Right forelimb (tissue), 1 donor: ENCODE data around the gene PPP1R15A.
"Not testable (repeated sequence)": the region's sequence is repeated elsewhere in the genome, so short reads cannot be mapped to it uniquely, and the experiment has no call there.

Source experiments
- DNase-seq: peaks from one replicate; pipeline ENCODE4 v3.0.0-alpha.2; 2018

PPP1R15A gene

GRCh38 chr19:48918071-48918470 lies 45.9 kb downstream of the PPP1R15A start:
- no peak for DNase-seq

DNA sequence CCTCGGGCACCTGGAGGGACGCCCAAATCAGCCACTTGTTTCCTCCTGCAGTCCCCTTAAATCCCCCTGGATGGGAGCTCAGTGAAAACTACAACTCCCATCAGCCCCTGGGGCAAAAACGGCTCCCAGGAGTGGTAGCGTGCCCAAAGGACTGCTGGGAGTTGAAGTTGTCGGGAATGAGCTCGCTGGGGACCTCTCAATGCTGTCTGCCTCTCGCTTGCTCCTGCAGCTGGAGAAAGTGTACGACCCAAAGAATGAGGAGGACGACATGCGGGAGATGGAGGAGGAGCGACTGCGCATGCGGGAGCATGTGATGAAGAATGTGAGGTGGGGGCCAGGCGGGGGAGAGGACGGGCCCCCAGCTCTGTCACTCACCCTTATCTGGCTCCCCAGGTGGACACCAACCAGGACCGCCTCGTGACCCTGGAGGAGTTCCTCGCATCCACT lies 46.6 kb downstream of the PPP1R15A start:
- DNase-seq: no peak

DNA sequence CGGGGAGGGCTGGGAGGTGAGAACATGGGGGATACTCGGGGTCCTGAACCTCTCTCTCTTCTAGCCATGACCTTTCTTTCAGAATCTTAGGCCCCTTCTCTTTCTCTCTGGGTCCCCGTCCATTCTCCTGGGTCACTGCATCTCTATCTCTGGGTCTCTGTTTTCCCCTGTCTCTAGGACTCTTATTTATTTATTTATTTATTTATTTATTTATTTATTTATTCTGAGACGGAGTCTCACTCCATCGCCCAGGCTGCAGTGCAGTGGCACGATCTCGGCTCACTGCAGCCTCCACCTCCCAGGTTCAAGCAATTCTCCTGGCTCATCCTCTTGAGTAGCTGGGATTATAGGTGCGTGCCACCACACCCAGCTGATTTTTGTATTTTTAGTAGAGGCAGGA lies 47.0 kb downstream of the PPP1R15A start:
- DNase-seq: not testable (repeated sequence)

- no peak for DNase-seq
Observed at GRCh38 chr19:48920949-48921348, 48.7 kb downstream of the PPP1R15A start.

DNA sequence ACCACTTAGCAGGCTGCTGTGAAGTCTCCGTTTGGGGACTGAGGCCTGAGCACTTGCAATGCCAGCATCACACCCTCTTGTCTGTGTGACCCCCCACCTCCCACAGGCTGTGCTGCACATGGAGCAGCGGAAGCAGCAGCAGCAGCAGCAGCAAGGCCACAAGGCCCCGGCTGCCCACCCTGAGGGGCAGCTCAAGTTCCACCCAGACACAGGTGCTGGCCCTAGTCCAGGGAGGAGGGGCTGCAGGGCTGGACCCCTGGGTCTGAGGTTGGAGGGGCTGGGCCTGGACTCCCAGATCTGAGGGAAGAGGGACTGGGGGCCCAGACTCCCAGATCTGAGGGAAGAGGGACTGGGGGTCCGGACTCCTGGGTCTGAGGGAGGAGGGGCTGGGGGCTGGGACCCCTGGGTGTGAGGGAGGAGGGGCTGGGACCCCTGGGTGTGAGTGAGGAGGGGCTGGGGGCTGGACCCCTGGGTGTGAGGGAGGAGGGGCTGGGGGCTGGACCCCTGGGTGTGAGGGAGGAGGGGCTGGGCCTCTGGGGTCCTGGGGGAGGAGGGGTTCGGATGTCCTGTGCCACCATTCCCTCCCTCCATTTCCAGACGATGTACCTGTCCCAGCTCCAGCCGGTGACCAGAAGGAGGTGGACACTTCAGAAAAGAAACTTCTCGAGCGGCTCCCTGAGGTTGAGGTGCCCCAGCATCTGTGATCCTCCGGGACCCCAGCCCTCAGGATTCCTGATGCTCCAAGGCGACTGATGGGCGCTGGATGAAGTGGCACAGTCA lies 49.7 kb downstream of the PPP1R15A start:
- DNase-seq: no peak

- no peak for DNase-seq
Observed at GRCh38 chr19:48922548-48923490, 50.6 kb downstream of the PPP1R15A start.

- DNase-seq: no peak
Observed at GRCh38 chr19:48925240-48925843, 53.1 kb downstream of the PPP1R15A start.
